ENCODE results near the gene CORIN.

CORIN gene

GRCh38 chr4:47801481-47802002 lies 36.3 kb downstream of the CORIN start:
- no peaks in the 10 kb centered on the region for H3K4me1 Mint-ChIP-seq
- no peak overlapping the region for H3K27ac Mint-ChIP-seq
- TF ChIP-seq CTCF (IDR thresholded peaks at IDR 0.05; ENCODE audit: unreplicated experiment in 3 of 3) = no peak
- H3K36me3 Mint-ChIP-seq (ENCODE audit: low read depth) = no peaks in the 10 kb centered on the region
- no peaks in the 10 kb centered on the region for H3K27me3 Mint-ChIP-seq (ENCODE audit: low read depth)
- no peak overlapping the region for H3K4me3 Mint-ChIP-seq
- peaks cover 3% of the 10 kb centered on the region for H3K9me3 Mint-ChIP-seq

GRCh38 chr4:47798165-47798564 lies 39.7 kb downstream of the CORIN start:
- Mint-ChIP-seq H3K27me3 (ENCODE audit: low read depth) (no peaks in the 10 kb centered on the region), H3K36me3 (ENCODE audit: low read depth) (no peaks in the 10 kb centered on the region), H3K4me3 (no peak overlapping the region), H3K4me1 (no peaks in the 10 kb centered on the region), H3K9me3 (no peaks in the 10 kb centered on the region), H3K27ac (no peak overlapping the region)
- no peak for TF ChIP-seq CTCF (IDR thresholded peaks at IDR 0.05; ENCODE audit: unreplicated experiment in 3 of 3)

GRCh38 chr4:47791965-47792364 lies 45.9 kb downstream of the CORIN start:
- no peaks in the 10 kb centered on the region for H3K4me1 Mint-ChIP-seq
- H3K4me3 Mint-ChIP-seq = no peak overlapping the region
- H3K9me3 Mint-ChIP-seq = peaks cover 2% of the 10 kb centered on the region
- no peak for TF ChIP-seq CTCF (IDR thresholded peaks at IDR 0.05; ENCODE audit: unreplicated experiment in 3 of 3)
- no peak overlapping the region for H3K27ac Mint-ChIP-seq
- H3K27me3 Mint-ChIP-seq (ENCODE audit: low read depth) = no peaks in the 10 kb centered on the region
- H3K36me3 Mint-ChIP-seq (ENCODE audit: low read depth) = no peaks in the 10 kb centered on the region

GRCh38 chr4:47790105-47790504 lies 47.8 kb downstream of the CORIN start:
- H3K27me3 Mint-ChIP-seq (ENCODE audit: low read depth) = no peaks in the 10 kb centered on the region
- H3K9me3 Mint-ChIP-seq = peaks cover 2% of the 10 kb centered on the region
- no peak overlapping the region for H3K27ac Mint-ChIP-seq
- no peak overlapping the region for H3K4me3 Mint-ChIP-seq
- H3K36me3 Mint-ChIP-seq (ENCODE audit: low read depth) = no peaks in the 10 kb centered on the region
- no peak for TF ChIP-seq CTCF (IDR thresholded peaks at IDR 0.05; ENCODE audit: unreplicated experiment in 3 of 3)
- no peaks in the 10 kb centered on the region for H3K4me1 Mint-ChIP-seq

GRCh38 chr4:47788126-47788525 lies 49.7 kb downstream of the CORIN start:
- H3K9me3 Mint-ChIP-seq = peaks cover 2% of the 10 kb centered on the region
- no peaks in the 10 kb centered on the region for H3K36me3 Mint-ChIP-seq (ENCODE audit: low read depth)
- no peaks in the 10 kb centered on the region for H3K4me1 Mint-ChIP-seq
- no peaks in the 10 kb centered on the region for H3K27me3 Mint-ChIP-seq (ENCODE audit: low read depth)
- no peak for TF ChIP-seq CTCF (IDR thresholded peaks at IDR 0.05; ENCODE audit: unreplicated experiment in 3 of 3)
- no peak overlapping the region for H3K4me3 Mint-ChIP-seq
- no peak overlapping the region for H3K27ac Mint-ChIP-seq

- H3K4me1 Mint-ChIP-seq = no peaks in the 10 kb centered on the region
- H3K36me3 Mint-ChIP-seq (ENCODE audit: low read depth) = no peaks in the 10 kb centered on the region
- no peak overlapping the region for H3K27ac Mint-ChIP-seq
- TF ChIP-seq CTCF (IDR thresholded peaks at IDR 0.05; ENCODE audit: unreplicated experiment in 3 of 3) = no peak
- H3K9me3 Mint-ChIP-seq = peaks cover 2% of the 10 kb centered on the region
- H3K4me3 Mint-ChIP-seq = no peak overlapping the region
- no peaks in the 10 kb centered on the region for H3K27me3 Mint-ChIP-seq (ENCODE audit: low read depth)
Measured at GRCh38 chr4:47786958-47787370, 50.9 kb downstream of the CORIN start.

Data from nephron (organoid).